Activated T-cell treated with anti-CD3 and anti-CD28 coated beads, Interleukin-2, amount 50 U/mL, for 1 hour (primary cell): Measurements from ENCODE around the gene RB1.
"Not testable (repeated sequence)": the region's sequence is repeated elsewhere in the genome, so short reads cannot be mapped to it uniquely, and the experiment has no call there.

Source experiments
- DNase-seq: peaks from one replicate; pipeline ENCODE4 v3.0.0-alpha.2; 2020

The RB1 gene

GRCh38 chr13:48411841-48412531 is 108.4 kb downstream of the RB1 start:
- peak; percentile 36 for DNase-seq

DNA sequence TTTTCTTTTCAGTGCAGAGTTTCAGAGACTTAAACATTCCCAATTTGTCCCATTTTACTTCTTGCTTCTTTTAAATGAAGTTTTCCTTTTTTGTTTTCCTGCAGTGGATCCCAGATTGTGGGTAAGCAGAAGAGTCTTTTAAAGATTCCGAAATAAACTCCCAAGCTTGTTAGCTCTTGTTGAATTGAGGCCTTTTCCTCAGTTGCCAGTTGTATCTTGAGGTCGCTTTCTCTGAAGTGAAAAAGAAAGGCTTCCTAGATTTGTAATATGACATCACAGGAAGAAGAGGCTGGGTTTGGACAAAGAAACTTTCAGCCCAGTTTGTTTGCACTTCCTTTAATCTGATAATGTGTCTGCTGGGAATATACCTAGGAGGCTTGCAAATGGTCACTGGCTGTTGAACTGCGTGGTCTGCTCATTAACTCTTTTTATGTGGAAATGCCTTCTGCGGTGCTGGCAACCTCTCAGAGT is 109.4 kb downstream of the RB1 start, which contains the start of gene LPAR6:
Gene LPAR6 (minus strand): TSS at position 233 of the 471 bp plus-strand sequence. CDS start 690 bp downstream, outside the sequence.
- no peak for DNase-seq

- DNase-seq, result no peak
Observed at GRCh38 chr13:48414501-48414900, 111.0 kb downstream of the RB1 start.

DNA sequence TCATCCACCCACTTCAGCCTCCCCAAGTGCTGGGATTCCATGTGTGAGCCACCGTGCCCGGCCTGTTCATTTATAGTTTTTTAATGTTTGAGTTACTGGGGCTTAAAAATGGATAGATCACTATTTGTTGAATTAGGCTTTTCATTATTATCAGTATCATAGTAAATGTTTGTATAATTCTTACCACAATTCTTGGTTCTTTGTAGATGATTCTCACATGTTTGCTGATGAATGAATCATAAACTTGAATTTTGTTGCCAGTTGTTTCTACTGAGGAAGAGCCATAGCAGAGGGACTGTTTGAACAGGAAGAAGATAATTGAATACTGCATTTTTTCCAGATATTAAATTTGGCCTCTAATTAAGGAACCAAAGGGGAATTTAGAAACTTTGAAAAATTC is 112.0 kb downstream of the RB1 start:
- no peak for DNase-seq

GRCh38 chr13:48422003-48422402 is 118.5 kb downstream of the RB1 start:
- DNase-seq, result not testable (repeated sequence)

GRCh38 chr13:48424212-48424611 is 120.7 kb downstream of the RB1 start:
- DNase-seq, result no peak

GRCh38 chr13:48426052-48426451 is 122.5 kb downstream of the RB1 start:
- DNase-seq, result no peak

GRCh38 chr13:48426755-48427298 is 123.3 kb downstream of the RB1 start:
- DNase-seq, result not testable (repeated sequence)

DNA sequence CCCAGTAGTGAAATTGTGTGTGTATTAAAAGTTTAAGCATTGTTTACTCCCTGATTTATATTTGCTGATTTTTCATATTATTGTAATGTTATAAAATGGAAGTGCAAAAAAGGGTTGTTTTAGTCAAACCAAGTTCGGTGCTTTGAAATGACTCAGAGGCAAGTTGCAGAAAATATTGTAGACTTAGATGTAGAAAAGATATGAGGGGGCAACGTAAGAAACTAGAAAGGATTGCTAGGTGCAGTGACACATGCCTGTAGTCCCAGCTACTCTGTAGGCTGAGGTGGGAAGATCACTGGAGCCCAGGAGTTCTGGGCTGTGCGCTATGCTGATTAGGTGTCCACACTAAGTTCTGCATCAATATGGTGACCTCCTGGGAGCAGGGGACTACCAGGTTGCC is 125.5 kb downstream of the RB1 start:
- DNase-seq, result no peak

GRCh38 chr13:48429886-48430285 is 126.3 kb downstream of the RB1 start:
- DNase-seq, result no peak

DNA sequence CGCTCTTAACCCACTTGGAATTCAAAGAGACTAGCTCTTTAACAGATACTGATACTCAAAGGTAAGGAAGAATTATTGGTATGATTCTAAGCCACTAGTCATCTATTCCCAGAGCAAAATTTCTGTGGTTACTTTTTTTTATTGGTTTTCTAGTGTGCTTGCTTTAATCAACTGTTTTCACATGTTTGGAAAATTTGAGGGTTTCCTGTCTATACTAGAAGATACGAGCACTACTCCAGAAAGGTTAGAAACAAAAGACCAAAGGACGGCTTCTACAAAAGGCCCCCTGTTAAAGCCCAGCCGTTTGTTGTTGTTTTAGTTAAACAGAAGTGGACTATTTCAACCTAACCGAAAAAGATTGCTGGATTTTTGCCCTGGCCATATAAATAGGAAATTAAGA is 127.9 kb downstream of the RB1 start:
- DNase-seq, result no peak

- DNase-seq, result no peak
Observed at GRCh38 chr13:48431987-48432615, 128.6 kb downstream of the RB1 start.

DNA sequence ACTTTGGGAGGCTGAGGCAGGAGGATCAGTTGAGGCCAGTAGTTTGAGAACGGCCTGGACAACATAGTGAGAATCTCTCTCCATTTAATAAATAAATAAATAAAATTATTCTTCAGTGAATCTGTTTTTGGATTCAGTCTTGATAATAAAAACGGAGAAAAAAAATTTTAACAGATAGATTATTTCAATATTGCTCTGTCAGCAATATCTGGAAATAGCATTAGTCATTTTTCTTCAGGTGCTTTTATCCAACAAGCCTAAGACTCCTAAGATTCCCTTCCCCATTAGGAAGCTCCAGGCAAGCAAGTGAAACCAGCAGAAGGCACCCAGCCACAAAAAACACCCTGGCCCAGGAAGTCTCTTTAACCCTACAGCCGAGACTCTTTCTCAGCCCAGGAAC is 130.6 kb downstream of the RB1 start:
- DNase-seq, result no peak

GRCh38 chr13:48436661-48437288 is 133.2 kb downstream of the RB1 start:
- DNase-seq, result no peak

DNA sequence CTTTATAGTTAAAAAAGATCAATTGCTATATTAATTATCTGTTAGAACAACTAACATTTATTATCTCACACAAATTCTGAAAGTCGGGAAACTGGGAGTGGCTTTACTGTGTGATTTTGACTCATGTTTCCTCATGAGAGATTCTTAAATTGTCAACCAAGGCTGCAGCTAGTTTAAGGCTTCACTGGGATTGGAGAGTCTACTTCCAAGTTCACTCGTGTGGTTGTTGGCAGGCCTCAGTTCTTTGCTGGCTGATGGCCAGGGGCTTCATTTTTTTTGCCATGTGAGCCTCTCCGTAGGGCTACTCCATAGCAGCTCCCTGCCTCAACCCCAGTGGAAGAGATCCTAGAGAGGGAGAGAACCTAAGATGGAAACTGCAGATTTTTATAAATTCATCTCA is 133.8 kb downstream of the RB1 start:
- no peak for DNase-seq

DNA sequence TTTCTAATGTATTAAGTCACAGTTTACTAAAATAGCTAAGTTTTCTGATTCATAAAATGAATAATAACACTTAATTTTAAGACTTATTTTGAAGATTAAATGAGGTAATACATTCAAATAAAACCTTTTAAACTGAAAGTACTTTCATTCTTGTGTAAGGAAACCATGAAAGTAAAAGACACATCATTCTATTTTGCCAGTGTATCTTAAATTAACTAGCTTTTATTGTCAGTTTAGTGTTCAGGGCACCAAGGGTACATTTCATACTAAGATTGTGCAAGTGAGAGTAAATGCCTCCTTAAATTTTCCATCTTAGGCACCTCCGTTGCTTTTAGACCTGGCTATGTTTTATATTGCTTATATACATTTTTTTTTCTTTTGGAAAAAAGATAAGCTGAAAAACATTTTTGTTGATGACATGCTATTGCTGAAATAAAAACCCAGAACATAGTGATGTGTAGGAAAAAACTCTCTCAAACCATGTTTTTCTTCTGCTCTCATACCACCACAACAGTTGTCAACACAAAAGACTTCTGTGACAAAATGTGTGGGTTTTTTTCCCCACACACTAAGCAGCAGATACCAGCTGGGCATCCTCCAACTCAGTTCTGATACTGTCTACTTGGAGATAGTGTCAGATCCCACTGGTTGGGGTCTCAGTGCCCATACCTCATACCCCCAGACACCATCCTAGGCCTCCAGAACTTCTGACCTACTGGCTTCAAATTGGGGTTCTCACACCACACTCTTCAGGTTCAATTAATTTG is 140.1 kb downstream of the RB1 start:
- DNase-seq, result no peak

GRCh38 chr13:48446464-48446863 is 142.9 kb downstream of the RB1 start:
- DNase-seq, result no peak

DNA sequence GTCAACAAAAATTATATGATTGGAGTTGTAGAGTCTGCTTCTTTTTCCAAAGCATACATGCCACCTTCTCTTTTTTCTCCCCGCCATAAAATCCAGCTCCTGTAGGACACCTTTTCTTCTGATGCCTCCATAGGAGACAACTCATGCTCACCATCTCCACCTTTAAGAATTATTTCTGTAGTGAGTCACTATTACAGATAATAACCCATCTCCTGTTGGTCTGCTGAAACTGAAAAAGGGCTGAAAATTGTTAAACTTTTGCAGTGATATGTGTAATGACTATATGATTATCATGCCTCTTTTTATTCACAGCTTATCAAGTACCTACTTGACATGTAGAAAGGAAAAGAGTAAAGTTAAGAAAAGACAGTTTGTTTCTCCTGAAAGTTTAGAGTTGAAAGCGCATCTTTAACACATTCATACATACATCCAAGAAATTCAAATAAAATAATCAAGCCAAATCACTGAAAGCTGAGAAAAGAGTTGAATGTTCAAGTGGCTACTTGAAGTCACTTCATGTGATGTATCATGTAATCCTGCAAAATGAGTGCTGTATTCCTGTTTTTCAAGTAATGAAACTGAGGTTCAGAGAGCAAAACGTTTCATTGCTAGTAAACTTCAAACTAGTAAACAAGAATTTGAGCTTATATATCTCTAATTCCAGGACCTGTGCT is 144.9 kb downstream of the RB1 start:
- DNase-seq, result no peak

DNA sequence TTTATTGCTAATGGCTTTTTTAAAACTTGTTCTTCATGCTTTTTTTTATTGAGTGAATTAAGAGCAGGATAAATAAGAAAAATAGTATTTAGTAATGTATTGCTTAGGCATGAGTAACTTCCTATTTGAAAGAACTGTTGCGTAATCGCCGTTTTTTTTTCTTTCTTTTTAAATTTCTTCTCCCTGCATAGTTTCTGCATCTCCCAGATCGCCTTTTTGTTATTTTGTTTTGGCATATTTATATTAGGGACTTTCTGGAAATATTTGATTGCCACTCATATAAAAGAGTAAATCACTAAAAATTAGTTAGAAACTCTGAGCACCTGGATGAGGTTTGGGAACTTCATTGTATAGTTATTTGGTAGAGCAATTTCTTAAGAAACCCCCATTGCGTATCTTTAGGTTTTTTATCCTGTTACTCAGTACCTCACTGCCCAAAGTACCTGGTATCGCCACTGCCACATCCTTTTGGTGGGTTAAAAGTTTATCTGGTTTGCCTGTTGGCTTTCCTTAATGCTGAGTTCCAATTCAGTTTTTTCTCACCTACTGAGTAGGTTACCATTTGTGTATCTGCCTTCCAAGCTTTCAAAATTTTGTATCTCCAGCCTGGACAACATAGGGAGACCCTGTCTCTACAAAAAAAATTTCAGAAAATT is 145.5 kb downstream of the RB1 start:
- no peak for DNase-seq

DNA sequence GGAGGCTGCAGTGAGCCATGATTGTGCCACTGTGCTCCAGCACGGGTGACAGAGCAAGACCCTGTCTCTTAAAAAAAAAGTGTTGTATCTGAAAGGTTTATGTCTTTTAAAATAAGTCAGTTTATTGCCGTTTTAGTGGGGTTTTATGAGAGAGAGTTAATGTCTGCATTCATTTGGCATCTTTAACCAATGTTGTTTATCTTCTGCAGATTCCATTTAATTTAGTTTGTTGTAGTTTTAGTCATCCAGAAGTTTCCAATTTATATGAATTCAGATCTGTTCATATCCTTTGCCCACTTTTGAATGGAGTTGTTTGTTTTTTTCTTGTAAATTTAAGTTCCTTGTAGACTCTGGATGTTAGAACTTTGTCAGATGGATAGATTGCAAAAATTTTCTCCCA is 146.1 kb downstream of the RB1 start:
- no peak for DNase-seq

- not testable (repeated sequence) for DNase-seq
Observed at GRCh38 chr13:48451196-48451595, 147.6 kb downstream of the RB1 start.

DNA sequence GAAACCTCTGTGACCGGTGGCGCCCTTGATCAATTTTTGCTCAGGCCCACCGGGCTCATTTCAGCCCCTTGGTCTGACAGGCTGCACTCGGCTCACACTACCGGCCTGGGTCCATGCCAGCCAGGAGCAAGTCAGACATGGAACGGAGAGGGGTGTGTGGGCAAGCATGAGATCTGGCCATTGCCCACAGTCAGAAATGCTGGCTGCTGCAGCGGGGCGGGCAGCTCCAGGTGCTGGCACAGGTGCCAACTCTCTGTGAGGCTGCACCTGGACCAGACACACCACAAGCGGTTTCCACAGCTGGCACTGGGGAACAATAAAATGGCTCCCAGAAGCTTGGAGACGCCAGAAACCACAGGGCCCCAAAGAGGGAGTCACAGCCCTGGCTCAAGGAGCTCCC is 153.0 kb downstream of the RB1 start:
- DNase-seq, result no peak
